C4-2B (cell line): ENCODE results near the gene ISX.

Experiments
- ZFX ChIP-seq: fragments of 450-650 bp; IDR thresholded peaks from 2 replicates; pipeline ENCODE4 v1.6.1; 2017
- TF ChIP-seq, protein P1 (sequence below): fragments of 450-650 bp; conservative IDR thresholded peaks from 2 replicates; pipeline ENCODE4 v1.5.1; 2017; ENCODE audit warnings: mild to moderate bottlenecking

DNA sequence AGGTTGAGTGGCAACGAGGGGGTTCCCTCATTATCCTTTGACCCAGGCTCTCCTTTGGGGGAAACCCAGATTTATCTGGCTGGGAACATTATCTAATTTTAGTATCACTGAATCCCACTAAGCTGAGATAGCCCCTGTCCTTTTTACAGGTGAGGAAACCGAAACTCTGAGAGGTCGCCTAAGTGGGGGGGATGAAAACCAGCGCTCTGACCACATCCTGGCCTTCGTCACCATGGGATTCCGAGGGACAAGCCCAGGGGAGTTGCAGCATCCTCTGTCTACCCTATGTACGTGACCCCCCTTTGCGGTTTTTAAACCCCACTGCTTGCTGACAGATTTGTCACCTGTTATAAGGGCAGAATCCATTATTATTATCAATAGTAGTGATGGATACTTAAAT lies 61.0 kb downstream of the ISX start:
- TF ChIP-seq, protein P1, sequence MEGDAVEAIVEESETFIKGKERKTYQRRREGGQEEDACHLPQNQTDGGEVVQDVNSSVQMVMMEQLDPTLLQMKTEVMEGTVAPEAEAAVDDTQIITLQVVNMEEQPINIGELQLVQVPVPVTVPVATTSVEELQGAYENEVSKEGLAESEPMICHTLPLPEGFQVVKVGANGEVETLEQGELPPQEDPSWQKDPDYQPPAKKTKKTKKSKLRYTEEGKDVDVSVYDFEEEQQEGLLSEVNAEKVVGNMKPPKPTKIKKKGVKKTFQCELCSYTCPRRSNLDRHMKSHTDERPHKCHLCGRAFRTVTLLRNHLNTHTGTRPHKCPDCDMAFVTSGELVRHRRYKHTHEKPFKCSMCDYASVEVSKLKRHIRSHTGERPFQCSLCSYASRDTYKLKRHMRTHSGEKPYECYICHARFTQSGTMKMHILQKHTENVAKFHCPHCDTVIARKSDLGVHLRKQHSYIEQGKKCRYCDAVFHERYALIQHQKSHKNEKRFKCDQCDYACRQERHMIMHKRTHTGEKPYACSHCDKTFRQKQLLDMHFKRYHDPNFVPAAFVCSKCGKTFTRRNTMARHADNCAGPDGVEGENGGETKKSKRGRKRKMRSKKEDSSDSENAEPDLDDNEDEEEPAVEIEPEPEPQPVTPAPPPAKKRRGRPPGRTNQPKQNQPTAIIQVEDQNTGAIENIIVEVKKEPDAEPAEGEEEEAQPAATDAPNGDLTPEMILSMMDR = no peak
- TF ChIP-seq ZFX = no peak
